MM.1S (cell line): Measurements from ENCODE around the gene NFIX.

Source experiments
- DNase-seq: peaks from one replicate; pipeline ENCODE4 v3.0.0-alpha.2; 2015
- H2AFZ ChIP-seq: fragments of 300-600 bp; sonication (generic); 2 replicates; pipeline ENCODE4 v1.6.0; 2016; ENCODE audit warnings: antibody characterized with exemption, low read length
- H3F3A ChIP-seq: fragments of 300-600 bp; sonication (generic); 2 replicates; pipeline ENCODE4 v1.6.1; 2016; ENCODE audit warnings: mild to moderate bottlenecking, antibody characterized with exemption, low read length, moderate library complexity, mixed read lengths; ENCODE audit not compliant: insufficient read depth
- H3K27ac ChIP-seq: fragments of 300-600 bp; sonication (generic); 2 replicates; pipeline ENCODE4 v1.5.1; 2016; ENCODE audit warnings: mild to moderate bottlenecking, low read length
- H3K27me3 ChIP-seq: fragments of 300-600 bp; sonication (generic); replicated peaks from 2 replicates; pipeline ENCODE4 v1.6.0; 2016; ENCODE audit warnings: low read length; ENCODE audit not compliant: insufficient read depth
- H3K36me3 ChIP-seq: fragments of 300-600 bp; sonication (generic); replicated peaks from 2 replicates; pipeline ENCODE4 v1.6.1; 2016; ENCODE audit warnings: mild to moderate bottlenecking, low read length, mixed read lengths; ENCODE audit not compliant: insufficient read depth
- H3K4me1 ChIP-seq: fragments of 300-600 bp; sonication (generic); 2 replicates; pipeline ENCODE4 v1.6.1; 2016; ENCODE audit warnings: low read length, mixed read lengths
- H3K4me2 ChIP-seq: fragments of 300-600 bp; sonication (generic); 2 replicates; pipeline ENCODE4 v1.6.0; 2016; ENCODE audit warnings: low read depth, low read length
- H3K4me3 ChIP-seq: fragments of 300-600 bp; sonication (generic); 2 replicates; pipeline ENCODE4 v1.5.1; 2016; ENCODE audit warnings: low read length, mixed read lengths
- H3K79me2 ChIP-seq: fragments of 300-600 bp; sonication (generic); 2 replicates; pipeline ENCODE4 v1.6.1; 2016; ENCODE audit warnings: mixed run types, low read length, mixed read lengths
- H3K9ac ChIP-seq: fragments of 300-600 bp; sonication (generic); 2 replicates; pipeline ENCODE4 v1.6.1; 2016; ENCODE audit warnings: low read length, mixed read lengths
- H3K9me2 ChIP-seq: fragments of 300-600 bp; sonication (generic); replicated peaks from 2 replicates; pipeline ENCODE4 v1.6.1; 2016; ENCODE audit warnings: mild to moderate bottlenecking, low read length, mixed read lengths; ENCODE audit not compliant: insufficient read depth
- H3K9me3 ChIP-seq: fragments of 300-600 bp; sonication (generic); replicated peaks from 2 replicates; pipeline ENCODE4 v1.6.1; 2016; ENCODE audit warnings: mild to moderate bottlenecking, low read length, mixed read lengths; ENCODE audit not compliant: insufficient read depth
- H4K20me1 ChIP-seq: fragments of 300-600 bp; sonication (generic); 2 replicates; pipeline ENCODE4 v1.6.1; 2016; ENCODE audit warnings: mild to moderate bottlenecking, low read length, moderate library complexity, mixed read lengths; ENCODE audit not compliant: insufficient read depth
- EZH2 ChIP-seq: fragments of 300-600 bp; sonication (generic); optimal IDR thresholded peaks from 2 replicates; pipeline ENCODE3; 2017; ENCODE audit warnings: low read depth, mild to moderate bottlenecking, antibody characterized with exemption, low read length, mixed read lengths
- EZH2phosphoT487 ChIP-seq: fragments of 300-600 bp; sonication (generic); IDR thresholded peaks from 2 replicates; pipeline ENCODE4 v1.6.1; 2018; ENCODE audit warnings: antibody characterized with exemption, low read length
- TF ChIP-seq, protein P1 (sequence below): fragments of 300-600 bp; sonication (generic); IDR thresholded peaks from 2 replicates; pipeline ENCODE4 v1.5.1; 2016; ENCODE audit warnings: antibody characterized with exemption, low read length, mixed read lengths

NFIX gene

DNA sequence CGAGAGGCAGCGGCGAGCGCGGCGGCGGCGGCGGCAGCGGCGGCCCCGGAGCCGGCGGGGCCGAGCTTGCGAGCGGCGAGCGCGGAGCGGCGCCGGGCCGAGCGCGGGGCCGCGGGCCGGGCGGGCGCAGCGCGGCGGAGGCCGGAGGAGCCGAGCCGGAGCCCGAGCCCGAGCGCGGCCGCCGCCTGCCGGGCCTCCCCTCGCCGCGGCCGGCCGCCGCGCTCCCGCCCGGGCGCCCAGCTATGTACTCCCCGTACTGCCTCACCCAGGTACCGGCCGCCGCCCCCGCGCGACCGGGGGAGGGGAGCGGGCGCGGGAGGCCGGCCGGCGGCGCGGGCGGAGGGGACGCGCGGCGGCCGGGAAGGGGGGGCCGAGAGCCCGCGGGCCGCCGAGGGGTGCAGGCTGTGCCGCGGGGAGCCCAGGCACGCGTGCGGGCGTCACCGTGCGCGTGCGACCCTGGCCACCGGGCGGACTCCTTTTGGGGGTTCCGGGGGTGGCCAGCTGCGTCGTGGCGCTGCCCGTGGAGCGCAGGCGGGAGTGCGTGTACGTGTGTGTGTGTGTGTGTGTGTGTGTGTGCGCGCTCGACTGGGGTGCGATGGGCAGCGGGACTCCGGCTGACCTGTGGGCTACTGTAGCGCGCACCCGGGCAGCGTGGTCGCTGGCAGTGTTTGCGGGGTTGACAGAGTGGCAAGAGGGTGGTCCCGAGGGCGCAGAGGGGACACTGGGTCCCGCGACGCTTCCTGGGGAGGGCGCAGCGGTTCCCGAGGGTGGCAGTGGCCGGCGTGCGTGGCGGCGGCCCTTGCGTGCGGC is 526 bp downstream of the NFIX start:
- H2AFZ ChIP-seq, result no peak overlapping the region
- TF ChIP-seq EZH2 (no peak), EZH2phosphoT487 (no peak)
- TF ChIP-seq, protein P1, sequence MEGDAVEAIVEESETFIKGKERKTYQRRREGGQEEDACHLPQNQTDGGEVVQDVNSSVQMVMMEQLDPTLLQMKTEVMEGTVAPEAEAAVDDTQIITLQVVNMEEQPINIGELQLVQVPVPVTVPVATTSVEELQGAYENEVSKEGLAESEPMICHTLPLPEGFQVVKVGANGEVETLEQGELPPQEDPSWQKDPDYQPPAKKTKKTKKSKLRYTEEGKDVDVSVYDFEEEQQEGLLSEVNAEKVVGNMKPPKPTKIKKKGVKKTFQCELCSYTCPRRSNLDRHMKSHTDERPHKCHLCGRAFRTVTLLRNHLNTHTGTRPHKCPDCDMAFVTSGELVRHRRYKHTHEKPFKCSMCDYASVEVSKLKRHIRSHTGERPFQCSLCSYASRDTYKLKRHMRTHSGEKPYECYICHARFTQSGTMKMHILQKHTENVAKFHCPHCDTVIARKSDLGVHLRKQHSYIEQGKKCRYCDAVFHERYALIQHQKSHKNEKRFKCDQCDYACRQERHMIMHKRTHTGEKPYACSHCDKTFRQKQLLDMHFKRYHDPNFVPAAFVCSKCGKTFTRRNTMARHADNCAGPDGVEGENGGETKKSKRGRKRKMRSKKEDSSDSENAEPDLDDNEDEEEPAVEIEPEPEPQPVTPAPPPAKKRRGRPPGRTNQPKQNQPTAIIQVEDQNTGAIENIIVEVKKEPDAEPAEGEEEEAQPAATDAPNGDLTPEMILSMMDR, result no peak
- H4K20me1 ChIP-seq, result no peaks in the 10 kb centered on the region
- H3K4me1 ChIP-seq, result no peaks in the 10 kb centered on the region
- H3K36me3 ChIP-seq, result no peaks in the 10 kb centered on the region
- DNase-seq, result no peak
- no peak overlapping the region for H3K4me2 ChIP-seq
- no peak overlapping the region for H3K9ac ChIP-seq
- H3F3A ChIP-seq, result no peaks in the 10 kb centered on the region
- no peaks in the 10 kb centered on the region for H3K9me2 ChIP-seq
- no peak overlapping the region for H3K4me3 ChIP-seq
- no peaks in the 10 kb centered on the region for H3K79me2 ChIP-seq
- no peaks in the 10 kb centered on the region for H3K9me3 ChIP-seq
- peaks cover 74% of the 10 kb centered on the region for H3K27me3 ChIP-seq
- no peak overlapping the region for H3K27ac ChIP-seq

- Histone ChIP-seq H3K27ac (no peak overlapping the region), H3K4me3 (no peak overlapping the region)
- DNase-seq, result no peak
Observed at GRCh38 chr19:12996406-12997094, 1.3 kb downstream of the NFIX start.

GRCh38 chr19:12997179-12997966 is 2.1 kb downstream of the NFIX start:
- Histone ChIP-seq H3K36me3 (no peaks in the 10 kb centered on the region), H3K27ac (no peak overlapping the region), H3F3A (no peaks in the 10 kb centered on the region), H3K9me2 (no peaks in the 10 kb centered on the region), H2AFZ (no peak overlapping the region), H3K4me1 (no peaks in the 10 kb centered on the region), H3K9me3 (no peaks in the 10 kb centered on the region), H3K4me3 (no peak overlapping the region), H3K9ac (no peak overlapping the region), H3K27me3 (peaks cover 82% of the 10 kb centered on the region), H4K20me1 (no peaks in the 10 kb centered on the region), H3K4me2 (no peak overlapping the region), H3K79me2 (no peaks in the 10 kb centered on the region)
- no peak for TF ChIP-seq EZH2phosphoT487
- TF ChIP-seq, protein P1, result no peak
- TF ChIP-seq EZH2, result no peak
- no peak for DNase-seq

More at GRCh38 chr19:12996406-12997094, 1.3 kb downstream of the NFIX start:
- Histone ChIP-seq H3F3A (no peaks in the 10 kb centered on the region), H3K9ac (no peak overlapping the region), H3K9me3 (no peaks in the 10 kb centered on the region), H3K9me2 (no peaks in the 10 kb centered on the region), H3K79me2 (no peaks in the 10 kb centered on the region), H2AFZ (no peak overlapping the region), H4K20me1 (no peaks in the 10 kb centered on the region), H3K4me2 (no peak overlapping the region), H3K27me3 (peaks cover 76% of the 10 kb centered on the region), H3K36me3 (no peaks in the 10 kb centered on the region), H3K4me1 (no peaks in the 10 kb centered on the region)
- TF ChIP-seq, protein P1, result no peak
- TF ChIP-seq EZH2 (no peak), EZH2phosphoT487 (no peak)
